Stimulated activated naive CD8-positive, alpha-beta T cell treated with anti-CD3 and anti-CD28 coated beads, Interleukin-15, Interleukin-2, amounts not matched to agents 100 U/mL and 50 U/mL, for 24 hours (primary cell): ENCODE data around the gene PRKCE.
A peak's percentile ranks its signal among the peaks of the same experiment; 100 is the strongest.

Experiments
- ATAC-seq: fragments of 150-1000 bp; cut with Tn5 transposase; one replicate; pipeline ENCODE4 v1.10.0; 2021
- DNase-seq: peaks from one replicate; pipeline ENCODE4 v3.0.0; 2021

The PRKCE gene

DNA sequence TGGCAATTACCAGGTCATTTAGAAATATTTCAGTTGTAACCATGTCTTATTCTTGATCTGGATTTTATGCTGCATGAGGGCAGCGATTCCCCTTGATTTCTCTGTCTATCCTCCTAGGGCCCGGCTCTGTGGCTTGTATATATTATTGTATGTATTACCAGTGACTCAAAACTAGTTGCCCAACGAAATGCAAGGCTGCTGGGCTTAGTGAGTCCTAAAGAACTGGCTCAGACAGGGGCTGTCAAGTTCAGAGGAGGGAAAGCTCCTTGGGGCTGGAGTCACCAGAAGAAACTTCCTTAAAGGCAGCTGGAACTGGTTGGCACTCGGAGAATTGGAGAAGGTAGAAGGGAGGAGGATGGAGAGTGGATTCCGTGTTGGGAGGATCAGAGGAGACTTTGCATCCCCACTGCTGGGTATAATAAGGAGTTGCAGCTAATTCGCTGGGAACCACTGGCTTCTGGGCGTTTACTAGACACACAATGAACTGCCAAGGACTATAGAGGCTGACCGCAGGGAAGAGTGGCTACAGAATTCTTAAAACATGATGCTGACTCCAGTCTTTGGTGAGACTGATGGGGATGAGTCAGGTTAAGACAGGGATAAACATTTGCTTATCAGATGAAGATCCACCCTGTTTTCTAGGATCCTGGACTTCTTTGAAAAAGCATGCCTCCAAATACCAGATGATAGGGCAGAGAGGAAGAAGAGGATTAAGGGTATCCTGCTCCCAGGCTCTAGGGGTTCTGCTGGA, 104.3 kb downstream of the PRKCE start:
- no peak for DNase-seq
- no peak for ATAC-seq

DNA sequence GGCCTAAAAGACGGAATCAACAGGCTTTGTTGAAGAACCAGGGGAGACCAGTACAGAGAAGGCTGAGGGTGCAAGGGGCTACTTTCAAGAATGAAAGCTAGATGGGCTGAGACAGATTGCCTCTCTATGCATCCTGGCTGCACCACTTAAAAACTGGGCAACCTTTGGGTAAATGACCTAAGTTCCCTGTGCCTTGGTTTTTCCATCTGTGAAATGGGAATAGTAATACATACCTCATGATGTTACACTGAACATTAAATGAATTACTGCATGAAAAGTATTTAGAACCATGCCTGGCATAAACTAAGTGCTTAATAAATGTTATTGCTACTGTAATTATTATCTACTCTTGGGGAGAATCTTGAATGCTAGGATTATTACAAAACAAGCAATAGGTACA, 106.5 kb downstream of the PRKCE start:
- no peak for ATAC-seq

DNA sequence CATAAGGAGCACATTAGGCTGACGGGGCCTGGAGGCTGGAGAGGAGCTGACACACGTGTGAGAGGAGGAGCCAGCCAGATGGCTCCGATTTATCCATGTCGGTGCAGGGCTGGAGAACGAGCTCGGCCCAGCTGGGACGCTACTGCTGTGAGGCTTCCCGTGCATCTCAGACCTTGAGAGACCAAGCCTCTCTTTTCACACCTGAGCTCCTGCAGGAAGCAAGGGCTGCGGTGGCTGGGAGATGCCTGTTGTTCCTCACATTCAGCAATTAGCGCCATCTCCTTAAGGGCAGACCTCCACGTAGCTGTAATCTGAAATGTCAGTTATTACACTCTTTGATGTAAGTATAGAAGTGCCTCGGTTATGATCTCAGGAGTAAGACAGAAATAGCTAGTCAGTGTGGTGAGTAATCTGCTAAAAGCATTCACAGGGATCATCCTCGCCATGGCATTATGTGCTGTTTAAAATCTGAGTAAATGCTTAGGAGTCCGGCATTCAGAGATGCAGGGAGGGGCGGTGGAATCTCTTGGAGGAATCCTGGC, 107.9 kb downstream of the PRKCE start:
- ATAC-seq (no peak), DNase-seq (no peak)

More for the DNA sequence above, 106.5 kb downstream of the PRKCE start:
- no peak for DNase-seq

DNA sequence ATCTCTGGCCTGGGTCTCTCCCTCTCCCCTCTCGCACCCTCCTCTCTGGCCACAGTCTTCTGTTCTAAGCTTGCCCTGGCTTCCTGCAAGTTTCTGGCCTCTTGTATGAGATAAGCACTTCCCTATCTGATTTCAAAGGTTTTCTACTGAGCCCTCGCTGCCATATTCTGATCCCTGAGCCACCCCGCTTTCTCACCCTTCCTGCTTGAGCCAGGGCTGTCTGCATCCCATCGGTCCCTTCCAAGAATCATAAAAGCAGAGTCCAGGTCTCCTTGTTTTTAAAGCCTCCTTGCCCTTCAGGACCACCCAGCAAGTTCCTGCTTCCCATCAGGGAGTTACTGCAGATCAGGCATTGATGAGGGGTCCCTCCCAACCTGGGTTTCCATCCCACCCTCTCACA, 110.2 kb downstream of the PRKCE start:
- ATAC-seq: no peak
- no peak for DNase-seq

DNA sequence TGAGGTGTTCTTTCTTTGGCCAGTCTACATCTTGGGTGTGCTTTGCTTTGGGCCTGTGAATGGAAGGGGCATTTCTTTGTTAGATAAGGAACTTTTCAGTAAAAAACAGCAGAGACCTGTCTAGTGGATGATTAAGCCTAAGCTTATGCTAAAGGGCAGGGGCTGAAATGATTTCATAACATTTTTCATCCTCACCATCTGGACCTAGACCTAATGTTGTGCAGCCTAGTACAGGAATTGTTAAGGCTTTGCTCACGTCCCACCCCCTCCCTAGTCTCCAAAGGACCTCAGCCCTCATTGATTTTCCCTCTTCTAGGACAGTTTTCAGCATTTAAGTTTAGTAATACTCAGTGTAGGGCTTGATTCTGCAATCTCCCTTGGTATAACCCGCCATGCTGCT, 111.8 kb downstream of the PRKCE start:
- DNase-seq (no peak), ATAC-seq (no peak)

DNA sequence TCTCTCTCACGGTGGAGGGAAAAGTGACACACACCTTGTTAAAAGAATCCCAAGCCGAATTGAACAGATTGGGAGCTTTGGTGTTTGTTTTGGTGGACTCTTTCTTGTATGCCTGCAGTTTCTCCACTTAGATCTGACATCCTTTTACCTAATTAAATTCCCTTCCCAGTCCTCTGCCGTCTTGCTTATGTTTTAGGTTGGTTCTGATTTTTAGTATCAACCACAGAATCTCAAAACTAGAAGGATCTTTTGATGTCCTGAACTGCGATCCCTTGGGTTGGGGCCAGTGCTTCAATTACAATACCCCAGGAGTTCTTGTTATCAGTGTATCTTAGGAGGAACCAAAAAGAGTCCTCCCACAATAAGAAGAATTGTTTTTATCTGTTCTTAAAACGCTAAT, 112.3 kb downstream of the PRKCE start:
- DNase-seq (no peak), ATAC-seq (no peak)

DNA sequence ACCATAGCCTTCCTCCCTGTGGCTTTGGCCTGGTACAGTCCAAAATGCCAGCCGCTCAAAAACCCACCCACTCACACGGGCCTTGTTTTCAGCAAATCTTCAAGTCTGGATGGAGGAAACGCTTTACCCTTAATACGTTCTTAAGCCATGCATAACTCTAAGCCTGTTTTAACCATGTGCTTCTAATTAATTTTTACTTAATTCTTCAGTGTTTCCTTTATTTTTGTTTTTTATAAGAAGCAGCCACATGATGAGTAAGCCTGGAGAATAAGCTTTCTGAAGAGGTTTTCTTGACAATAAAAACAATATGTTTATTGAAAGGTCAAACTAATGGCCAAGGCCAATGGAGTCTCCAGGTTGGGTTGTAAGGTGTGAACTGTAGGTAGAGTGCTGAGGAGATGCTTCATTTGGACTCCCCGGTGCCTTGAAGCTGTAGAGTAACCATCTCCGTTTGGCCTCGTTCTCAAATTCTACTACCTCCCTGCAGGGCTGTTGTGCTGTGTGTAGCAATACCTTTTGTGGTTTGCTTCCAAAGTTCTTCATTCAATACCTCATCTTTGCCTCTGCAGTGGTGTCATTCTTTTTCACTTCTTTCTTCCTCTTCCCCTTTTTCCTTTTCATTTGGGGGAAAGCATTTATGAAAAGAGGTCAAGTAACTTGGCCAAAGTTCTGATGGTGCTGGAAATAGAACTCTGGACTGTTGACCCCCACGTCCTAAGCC, 113.7 kb downstream of the PRKCE start:
- no peak for DNase-seq
- ATAC-seq: no peak

DNA sequence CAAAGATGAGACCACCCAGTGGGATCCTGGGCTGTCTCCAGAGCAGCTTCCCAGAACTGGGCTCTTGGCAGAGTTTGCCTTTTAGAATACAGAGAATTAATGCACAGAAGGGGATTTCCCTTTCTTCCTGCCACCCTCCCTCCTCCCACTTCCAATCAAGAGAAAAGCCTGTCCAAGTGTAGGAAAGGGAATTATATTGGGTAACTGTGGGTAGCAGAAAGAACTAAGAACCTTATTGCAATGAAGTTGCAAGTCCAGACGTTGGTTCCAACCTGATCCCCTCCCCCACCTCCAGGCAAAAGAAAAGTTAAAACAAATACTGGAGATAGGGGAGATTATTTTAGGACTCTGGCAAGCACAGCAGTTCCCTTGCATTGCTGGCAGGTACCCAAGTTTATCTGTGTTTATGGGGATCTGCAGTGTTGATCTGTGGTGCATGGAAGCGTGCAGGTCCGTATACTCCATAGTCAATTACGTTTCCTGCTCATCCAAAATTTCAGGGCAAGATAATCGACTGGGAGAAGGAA, 114.3 kb downstream of the PRKCE start:
- DNase-seq: no peak
- no peak for ATAC-seq

DNA sequence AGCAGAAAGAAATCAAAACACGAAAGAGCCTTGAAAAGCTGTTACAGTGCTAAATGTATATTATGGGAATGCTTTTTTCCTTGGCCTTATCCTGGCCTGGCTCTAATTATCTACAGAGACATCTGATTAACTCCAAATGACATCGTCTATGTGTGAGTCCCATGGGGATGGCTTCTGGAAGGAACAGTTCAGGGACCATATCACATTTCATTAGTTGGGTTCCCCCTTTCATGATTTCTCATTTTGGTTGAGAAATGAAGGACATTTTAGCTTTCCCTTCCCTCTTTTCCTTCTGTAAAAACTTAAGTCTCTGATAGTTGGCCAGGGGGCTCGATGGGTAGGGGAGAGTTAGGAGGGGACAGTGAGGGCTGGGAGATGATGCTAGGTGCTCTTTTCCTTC, 116.7 kb downstream of the PRKCE start:
- ATAC-seq (no peak), DNase-seq (no peak)

DNA sequence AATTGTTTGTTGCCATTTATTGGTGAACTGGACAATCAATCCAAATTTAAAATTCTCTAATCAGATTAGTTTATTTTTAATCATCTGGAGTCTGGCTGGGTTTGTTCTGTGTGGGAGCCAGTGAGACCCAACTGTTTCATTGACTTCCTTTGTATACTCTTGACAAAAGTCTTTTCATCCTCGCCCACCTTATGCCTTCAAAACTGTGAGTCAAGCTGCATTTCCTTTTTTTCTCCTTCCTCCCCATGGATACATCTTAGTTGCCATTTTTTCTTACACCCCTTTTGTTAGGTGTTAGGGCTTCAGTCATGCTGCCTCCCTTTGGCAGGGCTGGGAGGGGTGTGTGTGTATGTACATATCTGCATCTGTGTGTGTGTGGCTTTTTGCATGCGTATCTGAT, 117.6 kb downstream of the PRKCE start:
- DNase-seq (no peak), ATAC-seq (no peak)

DNA sequence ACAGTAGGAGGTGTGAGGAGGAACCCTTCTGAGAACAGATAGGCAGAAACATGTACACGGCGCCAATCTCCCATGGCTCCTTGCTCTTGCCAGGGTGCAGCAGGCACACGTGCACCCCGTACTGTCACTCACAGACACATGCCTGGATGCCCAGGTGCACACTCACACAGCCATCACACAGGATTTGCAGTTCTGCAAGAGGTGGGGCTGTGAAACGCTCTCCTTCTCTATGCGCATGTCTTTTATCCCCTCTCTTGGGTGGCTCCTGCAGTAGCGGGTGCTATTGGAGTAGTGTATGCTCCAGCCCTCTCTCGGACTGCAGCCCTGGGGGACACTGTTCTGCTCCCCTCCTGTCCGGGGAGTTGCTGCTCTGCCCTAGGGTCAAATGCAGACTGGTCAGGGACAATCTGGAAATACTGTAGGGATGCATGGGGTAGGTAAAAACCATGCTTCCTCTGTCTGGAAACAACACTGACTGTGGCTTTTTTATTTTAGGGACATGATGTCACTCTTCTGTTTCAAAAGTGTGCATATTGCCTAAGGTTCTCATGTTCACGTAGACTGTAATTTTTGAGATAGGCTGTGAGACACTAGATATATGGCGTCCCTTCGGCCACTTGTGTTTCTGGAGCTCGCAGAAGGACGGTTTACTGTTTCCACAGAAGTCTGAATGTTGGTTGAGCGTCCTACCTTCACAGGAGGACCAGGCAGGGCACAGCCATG, 118.5 kb downstream of the PRKCE start:
- ATAC-seq (no peak), DNase-seq (no peak)

DNA sequence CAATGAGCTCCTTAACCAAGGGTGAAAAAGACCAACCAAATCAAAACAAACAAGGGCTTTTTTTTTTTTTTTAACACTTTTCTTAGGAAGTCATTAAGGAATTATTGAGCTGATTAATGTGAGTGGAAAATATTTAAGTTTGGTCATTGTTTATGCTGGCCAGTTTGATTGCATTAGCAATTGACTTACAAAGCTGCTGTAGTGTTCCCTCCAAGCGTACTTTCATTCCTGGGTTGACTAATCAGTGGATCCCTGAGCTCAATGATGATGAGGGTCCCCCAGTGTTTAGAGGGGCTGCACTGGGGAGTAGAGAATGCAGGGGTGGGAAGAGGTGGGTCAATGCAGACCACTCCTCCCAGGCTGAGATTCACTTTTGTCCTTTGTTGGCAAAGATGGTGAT, 119.3 kb downstream of the PRKCE start:
- no peak for ATAC-seq
- no peak for DNase-seq

DNA sequence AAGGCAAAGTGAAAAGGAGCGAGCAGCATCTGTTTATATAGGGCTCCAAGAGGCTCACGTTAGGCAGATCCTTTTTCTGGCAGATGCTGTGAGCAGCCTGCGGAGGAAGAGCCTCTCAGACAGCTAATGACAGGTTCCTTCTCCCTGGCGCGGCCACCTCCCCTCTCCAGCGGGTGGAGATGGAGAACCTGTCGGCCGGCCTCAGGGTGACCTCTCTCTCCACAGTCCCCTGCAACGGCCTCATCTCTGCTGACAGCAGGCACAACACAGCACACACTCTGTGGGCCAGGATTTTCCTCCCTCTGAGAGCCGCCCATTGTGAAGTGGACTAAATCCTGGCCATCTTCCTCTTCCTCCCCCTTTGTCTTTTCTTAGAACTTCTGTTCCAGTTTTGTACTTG, 119.8 kb downstream of the PRKCE start:
- ATAC-seq (no peak), DNase-seq (no peak)

DNA sequence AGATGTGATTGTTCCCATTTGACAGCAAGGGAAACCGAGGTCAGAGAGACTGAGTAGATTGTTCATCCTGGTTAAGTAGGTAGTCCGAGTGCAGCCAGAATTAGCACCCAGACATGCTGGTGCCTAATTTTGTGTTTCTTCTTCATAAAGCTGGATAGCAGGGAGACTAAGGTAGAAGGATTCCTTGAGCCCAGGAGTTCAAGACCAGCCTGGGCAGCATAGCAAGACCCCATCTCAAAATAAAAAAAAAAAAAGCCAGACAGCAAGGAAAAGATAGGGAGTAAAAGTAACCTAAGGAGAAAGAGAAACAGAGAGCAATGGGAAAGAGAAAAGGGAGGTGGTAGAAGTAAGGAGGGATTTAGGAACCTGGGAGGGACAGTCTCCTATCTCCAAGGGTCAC, 120.6 kb downstream of the PRKCE start:
- DNase-seq: no peak
- ATAC-seq: no peak

DNA sequence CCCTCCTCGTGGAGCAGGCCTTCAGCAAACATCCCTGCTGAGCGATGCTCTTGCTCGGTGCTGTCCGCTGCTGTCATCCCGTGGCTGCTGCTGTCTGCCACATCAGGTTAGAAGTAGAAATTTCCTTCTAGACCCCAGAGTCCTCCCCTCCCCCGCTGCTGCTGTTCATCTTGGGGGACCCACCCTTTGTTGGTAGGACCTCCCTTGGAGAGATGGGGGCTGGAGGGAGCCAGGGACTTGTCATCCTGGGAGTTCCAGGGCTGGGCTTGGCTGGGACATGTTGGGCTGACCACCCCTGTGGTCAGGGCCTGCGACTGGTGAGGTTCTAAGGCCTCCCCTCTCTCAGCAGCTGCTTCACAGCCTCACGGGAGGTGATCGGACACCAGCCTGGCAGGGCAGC, 122.4 kb downstream of the PRKCE start:
- ATAC-seq: no peak
- DNase-seq: no peak

DNA sequence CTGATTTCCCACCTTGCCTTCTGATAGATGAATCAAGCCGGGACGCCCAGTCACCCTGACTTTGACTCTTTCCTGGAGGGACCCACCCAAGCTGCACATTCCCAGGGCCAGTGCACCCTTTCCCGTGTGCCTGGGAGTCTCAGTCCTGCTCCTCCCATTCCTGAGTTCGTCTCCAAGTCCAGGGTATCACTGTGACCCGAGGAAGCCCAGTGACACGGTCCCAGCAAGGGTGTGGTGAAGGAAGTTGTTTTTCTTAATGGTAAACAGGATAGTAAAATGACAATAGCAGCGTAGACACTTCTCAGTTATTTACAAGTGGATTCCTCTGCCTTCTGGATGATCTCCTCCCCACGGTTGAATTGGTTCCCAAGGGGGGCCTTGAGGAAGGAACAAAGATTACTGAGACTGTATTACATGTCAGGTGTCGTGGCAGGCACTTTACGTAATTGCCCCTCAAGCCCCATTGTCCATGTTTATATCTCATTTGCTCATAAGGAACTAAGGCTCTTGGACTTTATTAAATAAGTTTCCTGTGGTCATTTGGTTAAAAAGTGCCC, 123.3 kb downstream of the PRKCE start:
- ATAC-seq (no peak), DNase-seq (no peak)

DNA sequence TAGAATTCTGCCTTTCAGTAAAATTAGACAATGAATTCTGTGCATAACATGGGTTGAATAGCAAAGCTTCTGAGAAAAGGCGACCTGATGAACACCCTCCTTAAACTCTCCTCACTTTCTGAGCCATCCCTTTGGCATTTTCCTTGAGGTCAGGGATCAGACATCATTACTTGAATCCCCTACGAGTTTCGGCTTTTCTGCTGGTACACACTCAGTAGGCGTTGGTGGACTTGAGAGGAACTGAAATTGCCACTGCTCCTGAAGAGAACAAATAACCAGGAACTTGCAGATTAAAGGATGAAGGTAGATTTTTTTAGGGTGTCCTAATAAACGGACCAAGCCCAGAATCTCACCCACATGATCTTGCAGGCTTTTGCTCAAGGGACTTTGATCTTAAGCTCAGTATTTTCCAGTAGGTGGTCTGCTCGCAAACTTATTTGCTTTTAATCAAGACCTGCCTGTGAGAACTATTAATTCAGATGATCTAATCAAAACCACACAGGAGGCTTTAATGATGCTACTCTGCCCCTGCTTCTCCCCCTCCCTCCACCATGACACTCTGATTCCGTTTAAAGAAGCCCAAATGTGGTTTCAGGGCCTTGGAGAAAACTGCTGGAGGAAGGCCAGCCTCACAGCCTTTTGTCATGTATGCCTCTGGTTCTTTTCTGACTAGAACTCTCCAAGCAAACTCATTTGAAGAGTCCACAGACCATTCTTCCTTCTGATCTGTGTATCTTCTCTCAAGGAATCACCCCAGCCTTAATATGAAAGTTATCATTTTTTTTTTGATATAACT, 124.9 kb downstream of the PRKCE start:
- no peak for ATAC-seq

DNA sequence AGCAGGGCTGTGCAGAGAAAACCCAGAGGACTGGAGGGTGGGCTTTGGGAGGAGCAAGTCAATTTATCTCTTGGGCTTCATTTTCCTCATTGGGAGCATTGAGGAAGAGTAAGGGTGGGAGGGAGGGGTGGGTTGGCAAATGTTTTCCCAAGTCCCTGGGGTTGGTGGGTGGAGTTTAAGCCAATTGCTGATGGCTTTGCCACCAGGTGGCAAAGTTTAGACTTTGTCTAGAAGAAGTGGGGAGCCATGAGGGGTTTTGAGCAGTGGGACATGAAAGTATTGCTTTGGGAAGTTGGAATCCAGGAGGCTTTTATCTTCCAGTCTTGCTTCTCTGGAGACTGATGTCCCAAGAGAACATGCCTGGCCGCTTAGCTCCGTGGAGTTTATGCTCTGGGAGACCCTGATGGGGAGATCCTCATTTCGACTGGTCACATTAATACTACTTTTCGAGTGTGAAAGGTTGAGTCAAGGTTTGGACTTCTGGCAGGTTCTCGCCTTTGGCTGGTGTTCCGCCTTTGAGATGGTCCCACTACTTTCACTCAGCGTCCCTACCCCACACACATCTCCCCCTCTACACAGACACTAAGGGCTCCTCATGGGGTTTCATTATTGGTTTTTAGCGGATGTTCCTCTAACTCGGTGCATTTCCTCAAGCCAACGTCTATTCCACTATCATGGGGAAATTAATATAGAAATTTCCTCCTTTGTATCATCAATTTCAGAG, 126.7 kb downstream of the PRKCE start:
- ATAC-seq: peak; percentile 15
- no peak for DNase-seq

More for the DNA sequence above, 124.9 kb downstream of the PRKCE start:
- DNase-seq: no peak

DNA sequence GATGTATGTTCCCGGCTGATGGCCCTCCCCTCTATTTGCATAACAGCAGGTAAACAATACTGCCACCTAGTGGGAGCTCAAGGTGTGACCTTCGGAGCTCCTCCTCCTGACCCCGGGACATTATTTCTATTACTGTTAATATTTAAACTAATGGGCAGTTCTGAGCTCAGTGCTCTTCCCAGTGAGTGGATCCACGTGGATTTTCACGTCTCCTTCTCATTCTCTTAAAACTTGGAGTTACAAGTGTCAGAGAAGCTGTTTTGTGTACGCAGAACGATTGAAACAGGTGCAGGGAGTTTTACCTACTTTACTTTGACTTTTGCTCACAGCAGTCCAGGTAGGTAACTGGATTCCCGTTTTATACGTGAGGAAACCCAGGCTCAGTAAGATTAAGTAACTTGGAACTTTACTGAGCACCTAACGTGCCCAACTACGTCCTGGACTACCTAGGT, 127.3 kb downstream of the PRKCE start:
- DNase-seq (peak; percentile 72), ATAC-seq (peak; percentile 53)

DNA sequence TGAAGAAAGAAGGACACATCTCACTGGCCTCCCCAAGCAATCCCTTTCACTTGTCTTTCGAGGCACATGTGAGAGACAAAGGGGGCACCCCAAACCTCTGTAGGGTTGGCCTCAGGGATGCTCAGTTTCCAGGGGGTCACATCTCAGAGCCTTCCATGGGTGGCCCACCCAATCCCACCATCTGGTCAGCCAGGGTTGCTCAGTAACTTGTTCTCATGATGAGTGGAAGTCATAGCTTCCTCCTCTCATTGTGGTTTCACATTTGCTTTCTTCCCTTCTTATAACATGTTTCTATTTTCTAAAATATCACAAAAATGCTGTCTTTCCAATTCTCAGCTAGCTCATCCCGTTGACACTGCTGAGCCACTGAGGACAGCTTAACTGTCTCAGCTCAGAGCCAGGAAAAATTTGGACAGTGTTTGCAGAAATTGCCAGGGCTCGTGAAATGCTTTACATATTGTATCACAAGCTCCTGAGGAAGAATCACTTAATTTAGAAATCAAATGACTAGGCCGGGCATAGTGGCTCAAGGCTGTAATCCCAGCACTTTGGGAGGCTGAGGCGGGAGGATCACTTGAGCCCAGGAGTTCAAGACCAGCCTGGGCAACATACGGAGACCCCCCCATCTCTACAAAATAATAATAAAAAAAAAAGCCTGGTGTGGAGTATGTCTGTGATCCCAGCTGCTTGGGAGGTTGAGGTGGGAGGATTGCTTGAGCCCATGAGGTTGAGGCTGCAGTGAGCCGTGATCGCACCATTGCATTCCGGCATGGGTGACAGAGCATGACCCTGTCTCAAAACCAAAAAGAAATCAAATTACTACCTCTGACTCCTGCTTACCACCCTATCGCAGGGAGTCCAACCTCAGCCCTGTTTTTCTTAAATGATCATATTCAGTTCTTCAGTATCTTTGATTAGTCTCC, 129.3 kb downstream of the PRKCE start:
- ATAC-seq (no peak), DNase-seq (no peak)
